DMS79 (cell line): Measurements from ENCODE around the gene OR2V2.

Experiments
- DNase-seq: peaks from one replicate; lab custom pipeline; 2025; lab: John Stamatoyannopoulos, UW

The OR2V2 gene

GRCh38 chr5:181190711-181191525 lies 43.5 kb downstream of the OR2V2 start:
- no peak for DNase-seq

- no peak for DNase-seq
Measured at GRCh38 chr5:181191526-181192336, 44.3 kb downstream of the OR2V2 start.

- DNase-seq = no peak
Measured at GRCh38 chr5:181192337-181193046, 45.1 kb downstream of the OR2V2 start.

GRCh38 chr5:181193656-181194055 lies 46.3 kb downstream of the OR2V2 start:
- DNase-seq = no peak

DNA sequence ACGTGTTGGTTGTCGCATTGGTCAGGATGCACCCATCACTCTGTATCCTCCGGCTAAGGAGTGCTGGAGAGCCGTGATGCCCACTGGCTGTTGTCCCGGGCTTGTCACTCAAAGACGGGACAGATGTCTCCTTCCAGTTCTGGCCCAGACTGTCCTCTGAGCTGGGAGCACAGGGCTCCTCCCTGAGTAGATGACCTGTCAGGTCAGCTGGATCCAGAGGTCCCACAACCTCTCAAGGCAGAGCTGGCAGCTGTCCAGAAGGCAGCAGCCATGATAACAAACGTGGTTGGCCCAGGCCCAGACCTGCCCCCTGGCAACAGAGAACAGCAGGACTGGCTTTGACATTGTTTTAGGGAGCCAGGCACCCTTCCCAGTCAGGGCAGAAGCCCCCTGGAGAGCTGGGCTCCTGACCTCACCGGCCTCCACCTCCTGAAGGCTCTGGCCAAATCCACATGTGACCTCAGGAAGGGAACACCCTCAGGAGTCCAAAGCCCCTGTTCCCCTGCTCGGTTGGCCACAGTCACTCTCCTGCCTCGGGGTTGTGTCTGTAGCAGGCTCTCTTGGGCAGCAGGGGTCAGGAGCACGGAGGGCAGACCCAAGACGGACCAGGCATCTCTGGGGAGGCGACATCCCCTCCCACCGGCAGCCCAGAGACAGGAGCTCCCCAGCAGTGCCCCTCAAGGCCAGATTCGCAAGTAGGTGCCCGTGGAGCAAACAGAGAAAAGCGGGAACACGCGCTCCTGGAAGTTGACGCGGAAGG lies 47.3 kb downstream of the OR2V2 start:
- DNase-seq = no peak

DNA sequence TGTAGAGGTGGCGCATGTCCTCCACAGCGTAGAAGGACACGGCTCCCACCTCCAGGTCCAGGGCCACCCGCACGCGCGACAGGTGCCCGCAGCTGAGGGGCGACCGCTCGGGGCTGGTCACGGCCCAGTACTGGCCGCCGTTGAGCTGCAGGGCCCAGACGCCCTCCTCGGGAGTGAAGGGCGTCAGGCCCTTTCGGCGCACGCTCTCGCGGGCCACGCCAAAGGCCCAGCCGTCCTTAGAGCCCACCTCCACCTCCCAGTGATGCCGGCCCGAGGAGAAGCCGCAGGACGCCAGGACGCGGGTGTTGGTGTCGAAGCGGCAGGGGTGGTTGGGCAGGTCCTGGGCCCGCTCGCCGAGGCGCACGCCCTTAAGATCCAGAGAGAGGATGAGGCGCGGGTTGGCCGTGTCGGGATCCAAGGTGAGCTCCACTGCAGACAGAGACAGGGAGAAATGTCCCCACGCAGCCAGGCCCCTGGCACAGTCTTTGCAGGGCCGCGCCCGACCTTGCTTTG lies 47.9 kb downstream of the OR2V2 start:
- no peak for DNase-seq

GRCh38 chr5:181197326-181197951 lies 50.1 kb downstream of the OR2V2 start:
- no peak for DNase-seq

DNA sequence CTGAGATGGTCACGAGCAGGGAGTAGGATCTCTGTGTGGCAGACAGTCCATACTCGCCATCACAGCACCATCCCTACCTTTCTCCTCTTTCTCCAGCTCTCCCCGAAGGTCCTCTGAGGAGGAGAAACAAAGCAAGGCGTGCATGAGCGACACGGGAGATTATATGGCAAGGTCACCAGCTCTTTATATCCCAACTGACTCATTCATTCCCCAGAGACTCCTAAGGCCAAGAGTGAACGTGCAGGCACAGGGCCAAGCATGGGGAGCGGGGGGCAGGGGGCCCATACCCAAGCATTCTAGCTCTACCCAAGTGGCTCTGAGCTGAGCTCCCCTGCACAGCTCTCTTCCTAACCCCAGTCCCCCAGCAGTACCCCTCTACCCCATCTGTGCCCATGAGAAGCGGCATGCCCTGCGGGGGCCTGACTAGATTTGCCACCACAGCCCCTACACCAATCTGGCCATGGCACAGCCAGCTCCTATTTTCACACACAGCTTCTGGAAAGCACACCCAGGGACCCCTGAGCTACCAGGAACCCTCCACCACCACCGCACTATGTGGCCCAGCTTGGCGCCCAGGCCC lies 50.8 kb downstream of the OR2V2 start:
- no peak for DNase-seq

- DNase-seq = no peak
Measured at GRCh38 chr5:181198905-181199519, 51.6 kb downstream of the OR2V2 start.

- DNase-seq = no peak
Measured at GRCh38 chr5:181199881-181200638, 52.7 kb downstream of the OR2V2 start.

GRCh38 chr5:181200816-181201215 lies 53.4 kb downstream of the OR2V2 start:
- no peak for DNase-seq

- no peak for DNase-seq
Measured at GRCh38 chr5:181203093-181203711, 55.8 kb downstream of the OR2V2 start.

GRCh38 chr5:181203777-181204112 lies 56.4 kb downstream of the OR2V2 start:
- no peak for DNase-seq

DNA sequence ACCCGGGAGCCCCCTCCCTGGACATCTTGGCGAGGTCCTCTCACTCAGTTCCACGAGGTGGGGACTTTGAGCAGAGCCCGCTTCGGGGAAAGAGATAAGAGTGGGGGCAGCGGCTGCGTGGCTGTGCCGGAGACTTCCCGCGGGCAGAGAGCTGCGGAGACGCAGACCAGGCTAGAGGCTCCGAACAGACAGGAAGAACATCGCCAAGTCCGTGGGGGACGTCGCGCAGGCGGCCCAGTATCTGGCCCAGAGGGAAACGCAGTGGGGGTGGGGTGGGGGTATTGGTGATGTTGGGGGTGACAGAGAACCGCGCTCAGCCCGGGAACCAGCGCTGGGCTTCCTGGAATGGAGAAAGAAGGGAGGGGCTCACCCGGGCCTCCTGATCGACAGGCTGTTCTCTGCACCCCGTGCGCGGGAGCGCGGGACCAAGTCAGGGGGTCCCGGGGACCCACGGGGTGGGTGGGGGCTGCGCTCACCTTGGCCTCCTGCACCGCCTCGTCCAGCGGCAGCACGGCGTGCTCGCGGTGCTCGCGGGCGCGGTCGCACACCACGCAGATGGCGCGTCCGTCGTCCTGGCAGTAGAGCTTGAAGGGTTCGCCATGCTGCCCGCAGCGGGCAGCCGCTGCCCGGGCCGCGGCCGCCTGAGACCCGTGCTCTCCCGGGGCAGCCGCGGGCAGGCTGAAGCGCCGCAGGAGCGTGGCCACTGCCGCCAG lies 56.9 kb downstream of the OR2V2 start:
- DNase-seq = no peak

- no peak for DNase-seq
Measured at GRCh38 chr5:181204826-181205760, 57.7 kb downstream of the OR2V2 start, which contains the start of gene TRIM7. Gene TRIM7, minus strand, starts transcription at chr5:181205196. Its CDS starts 86 bp downstream, at chr5:181205110.

- DNase-seq = no peak
Measured at GRCh38 chr5:181205761-181206649, 58.6 kb downstream of the OR2V2 start.
